SK-N-SH (cell line): Measurements from ENCODE around the gene AFF3. TPM values are rescaled to one million over a fixed set of nuclear protein-coding genes. Genes with fewer than 3 reads are reported as not detected.

Experiments
- CTCF ChIA-PET: fragments of 300-600, 350-600 bp; formaldehyde crosslinking; extraction: SDS; loops from one replicate; lab custom pipeline; 2021; lab: Yijun Ruan, JAX
- POLR2A ChIA-PET: fragments of 350-600 bp; sonication (Branson Sonifier 250); formaldehyde crosslinking; extraction: SDS; loops from one replicate; lab custom pipeline; 2020; ENCODE audit warnings: antibody characterized with exemption, inconsistent platforms; lab: Yijun Ruan, JAX
- DNase-seq: peaks from one replicate; pipeline ENCODE4 v3.0.0; 2012
- H2AFZ ChIP-seq: fragments of 200-600 bp; sonication (generic); 2 replicates; pipeline ENCODE4 v1.8.1; 2016; ENCODE audit warnings: antibody characterized with exemption, mild to moderate bottlenecking, low read depth
- H3F3A ChIP-seq: fragments of 200-600 bp; sonication (generic); replicated peaks from 2 replicates; pipeline ENCODE3; 2016; ENCODE audit warnings: antibody characterized with exemption, mild to moderate bottlenecking; ENCODE audit not compliant: insufficient read depth
- H3K27ac ChIP-seq, 2 experiments: fragments of 200-500 bp in 1 of 2; fragments of 200-600 bp in 1 of 2; sonication (Bioruptor generic) in 1 of 2; sonication (generic), shearing (Covaris generic) in 1 of 2; 2 replicates each; pipeline versions ENCODE4 v1.5.1 to v1.6.1; 2014 to 2016; ENCODE audit warnings: low read depth in 2 of 2, inconsistent platforms in 1 of 2, low read length in 1 of 2, mild to moderate bottlenecking in 1 of 2, mixed read lengths in 1 of 2
- H3K27me3 ChIP-seq: fragments of 200-600 bp; sonication (generic), shearing (Covaris generic); 2 replicates; pipeline ENCODE4 v1.6.1; 2016; ENCODE audit warnings: mixed run types; ENCODE audit not compliant: insufficient read depth
- H3K36me3 ChIP-seq, 2 experiments: fragments of 200-500 bp in 1 of 2; fragments of 200-600 bp in 1 of 2; sonication (Bioruptor generic) in 1 of 2; sonication (generic) in 1 of 2; replicated peaks in 1 of 2; 2 replicates each; pipeline versions ENCODE3 to v1.5.1; 2014 to 2016; ENCODE audit warnings: low read length in 1 of 2, mild to moderate bottlenecking in 1 of 2; ENCODE audit not compliant: insufficient read depth in 2 of 2, control insufficient read depth in 1 of 2
- H3K4me1 ChIP-seq, 2 experiments: fragments of 200-500 bp in 1 of 2; fragments of 200-600 bp in 1 of 2; sonication (Bioruptor generic) in 1 of 2; sonication (generic), shearing (Covaris generic) in 1 of 2; 2 replicates each; pipeline versions ENCODE4 v1.5.1 to v1.6.1; 2014 to 2016; ENCODE audit warnings: low read depth in 1 of 2, low read length in 1 of 2, mixed run types in 1 of 2; ENCODE audit not compliant: insufficient read depth in 2 of 2, control insufficient read depth in 1 of 2
- H3K4me2 ChIP-seq: fragments of 200-600 bp; sonication (generic), shearing (Covaris generic); 2 replicates; pipeline ENCODE4 v1.6.1; 2017; ENCODE audit warnings: mixed run types
- H3K4me3 ChIP-seq, 2 experiments: fragments of 200-500 bp in 1 of 2; fragments of 200-600 bp in 1 of 2; sonication (Bioruptor generic) in 1 of 2; sonication (generic), shearing (Covaris generic) in 1 of 2; 2 replicates each; pipeline versions ENCODE4 v1.5.1 to v1.8.1; 2014 to 2016; ENCODE audit warnings: low read depth in 2 of 2, inconsistent platforms in 1 of 2, low read length in 1 of 2, mild to moderate bottlenecking in 1 of 2, mixed read lengths in 1 of 2, moderate library complexity in 1 of 2
- H3K79me2 ChIP-seq: fragments of 200-600 bp; sonication (generic); 2 replicates; pipeline ENCODE4 v1.8.1; 2017; ENCODE audit warnings: mild to moderate bottlenecking; ENCODE audit not compliant: insufficient read depth
- H3K9ac ChIP-seq: fragments of 200-600 bp; sonication (generic); 2 replicates; pipeline ENCODE4 v1.6.1; 2017; ENCODE audit warnings: mixed run types
- H3K9me2 ChIP-seq: fragments of 200-600 bp; sonication (generic); 2 replicates; pipeline ENCODE4 v1.6.1; 2017; ENCODE audit warnings: mixed run types
- H3K9me3 ChIP-seq: fragments of 200-600 bp; sonication (generic); 2 replicates; pipeline ENCODE4 v1.6.1; 2017; ENCODE audit warnings: mixed run types, mild to moderate bottlenecking, moderate library complexity
- H4K20me1 ChIP-seq: fragments of 200-600 bp; sonication (generic); 2 replicates; pipeline ENCODE4 v1.6.1; 2017; ENCODE audit warnings: mild to moderate bottlenecking, mixed run types; ENCODE audit not compliant: insufficient read depth
- CHD2 ChIP-seq: fragments of 150-350 bp; IDR thresholded peaks from 2 replicates; pipeline ENCODE4 v1.6.1; 2018; ENCODE audit warnings: low read length; ENCODE audit not compliant: partially characterized antibody
- CTCF ChIP-seq: fragments of 200-600 bp; sonication (generic); IDR thresholded peaks from 2 replicates; pipeline ENCODE4 v1.6.1; 2017; ENCODE audit warnings: antibody characterized with exemption, mild to moderate bottlenecking, moderate library complexity
- ELF1 ChIP-seq: IDR thresholded peaks from 2 replicates; pipeline ENCODE4 v1.4.0; 2012
- EP300 ChIP-seq, 2 experiments: IDR thresholded peaks; 2 replicates each; pipeline versions ENCODE4 v1.4.0 to v1.6.1; 2012; ENCODE audit warnings: borderline replicate concordance in 1 of 2, low read depth in 1 of 2, low read length in 1 of 2
- FOSL2 ChIP-seq: IDR thresholded peaks from 2 replicates; pipeline ENCODE4 v1.4.0; 2012; ENCODE audit warnings: low read depth, mild to moderate bottlenecking, moderate library complexity, borderline replicate concordance
- FOXJ3 ChIP-seq: sonication (generic); formaldehyde crosslinking; IDR thresholded peaks from 2 replicates; pipeline ENCODE4 v1.5.1; 2020; ENCODE audit warnings: mild to moderate bottlenecking, missing genetic modification reagents
- GATA2 ChIP-seq: sonication (generic); formaldehyde crosslinking; IDR thresholded peaks from 2 replicates; pipeline ENCODE4 v1.5.0; 2020; ENCODE audit warnings: mild to moderate bottlenecking, missing genetic modification reagents
- JUND ChIP-seq: IDR thresholded peaks from 2 replicates; pipeline ENCODE4 v1.4.0; 2012
- MXI1 ChIP-seq: IDR thresholded peaks from 2 replicates; pipeline ENCODE4 v1.6.1; 2012; ENCODE audit warnings: mild to moderate bottlenecking, low read depth, low read length, improper control_type of control experiment
- NFIC ChIP-seq: IDR thresholded peaks from 2 replicates; pipeline ENCODE4 v1.4.0; 2012; ENCODE audit warnings: borderline replicate concordance
- POLR2AphosphoS5 ChIP-seq: IDR thresholded peaks from 2 replicates; pipeline ENCODE4 v1.6.1; 2012; ENCODE audit warnings: low read depth, low read length
- RAD21 ChIP-seq: IDR thresholded peaks from 2 replicates; pipeline ENCODE4 v1.6.1; 2012; ENCODE audit warnings: mild to moderate bottlenecking, low read length
- RFX5 ChIP-seq: IDR thresholded peaks from 2 replicates; pipeline ENCODE4 v1.6.1; 2012; ENCODE audit warnings: mild to moderate bottlenecking, improper control_type of control experiment, low read length
- RXRA ChIP-seq: IDR thresholded peaks from 2 replicates; pipeline ENCODE4 v1.4.0; 2012; ENCODE audit warnings: low read depth, mild to moderate bottlenecking, borderline replicate concordance
- SIN3A ChIP-seq: IDR thresholded peaks from 2 replicates; pipeline ENCODE4 v1.6.1; 2012; ENCODE audit warnings: low read depth, mild to moderate bottlenecking, low read length, moderate library complexity, borderline replicate concordance
- TEAD4 ChIP-seq: IDR thresholded peaks from 2 replicates; pipeline ENCODE4 v1.4.0; 2012; ENCODE audit warnings: mild to moderate bottlenecking, borderline replicate concordance; ENCODE audit not compliant: insufficient read depth
- YY1 ChIP-seq: IDR thresholded peaks from 2 replicates; pipeline ENCODE4 v1.4.0; 2012; ENCODE audit warnings: low read depth, mild to moderate bottlenecking
- WGBS: methylation state at CpG from one replicate; pipeline ENCODE4 v1.1.6; 2017; ENCODE audit warnings: low lambda C conversion rate; 5-methylcytosine and 5-hydroxymethylcytosine counted together
- polyA plus RNA-seq, 3 experiments: library from polyadenylated mRNA; depleted of rRNA; stranded (reverse); fragments of >200 nt; gene quantifications; 2 replicates each; pipeline ENCODE4 v1.2.3, GENCODE V29; 2012
- TF ChIP-seq, protein P1 (sequence below): IDR thresholded peaks from 2 replicates; pipeline ENCODE4 v1.4.0; 2012; ENCODE audit warnings: low read depth
- TF ChIP-seq, protein P2 (sequence below): IDR thresholded peaks from 2 replicates; pipeline ENCODE4 v1.4.0; 2012; ENCODE audit warnings: low read depth, borderline replicate concordance

The AFF3 gene
- polyA plus RNA-seq, 1 of the 3 experiments (the other 2 are of a cell fraction): 0.36 TPM

DNA sequence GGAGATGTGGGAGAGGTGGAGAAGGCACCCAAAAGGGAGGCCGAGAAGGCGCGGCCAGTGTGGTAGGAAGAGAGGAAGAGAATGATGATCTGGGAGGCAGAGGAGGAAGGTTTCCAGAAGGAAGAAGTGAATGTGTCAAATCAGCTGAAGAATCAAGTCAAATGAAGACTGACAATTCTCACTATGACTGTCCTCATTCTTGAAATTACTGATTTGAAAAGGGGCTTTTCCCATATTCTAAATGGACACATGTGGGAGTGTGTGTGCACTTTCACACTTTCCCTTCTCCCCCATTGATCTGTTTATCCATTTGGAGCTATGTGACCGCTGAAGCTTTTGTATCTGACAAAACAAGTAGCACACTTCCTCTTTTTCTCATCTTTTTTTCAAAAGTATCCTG lies 6.1 kb downstream of the AFF3 start:
- Histone ChIP-seq H3K36me3 (no peaks in the 10 kb centered on the region), H3K4me1 (peaks cover 0 to 21% of the 10 kb centered on the region in 2 experiments; a peak in 2 of 4 replicates), H2AFZ (no peak overlapping the region), H4K20me1 (no peaks in the 10 kb centered on the region), H3K9ac (no peak overlapping the region), H3K4me2 (no peak overlapping the region), H3K9me2 (no peaks in the 10 kb centered on the region), H3F3A (no peaks in the 10 kb centered on the region), H3K27me3 (no peaks in the 10 kb centered on the region; the same call in 1 of the 2 replicates), H3K4me3 (no peak overlapping the region), H3K79me2 (no peaks in the 10 kb centered on the region), H3K9me3 (no peaks in the 10 kb centered on the region), H3K27ac (no peak overlapping the region)
- WGBS: 81% methylated on average over 4 of the region's 4 CpGs
- DNase-seq: no peak
- CTCF ChIA-PET: interaction anchor here (0.6 to 1.9 kb wide), 2 partner anchors 125 to 577 kb away, joined by 3 to 4 read pairs; no protein-coding TSS in a partner anchor
- POLR2A ChIA-PET: interaction anchor here (0.6 kb wide), 1 partner anchor 466 kb away, joined by 3 read pairs; no protein-coding TSS in a partner anchor
- TF ChIP-seq MXI1 (no peak), CTCF (no peak), ELF1 (no peak), CHD2 (no peak), GATA2 (CRISPR knock-in tag) (no peak), JUND (no peak), NFIC (no peak), TEAD4 (no peak), POLR2AphosphoS5 (no peak), EP300 (IDR thresholded peaks at IDR 0.05; ENCODE audit: borderline replicate concordance in 1 of 2, low read depth in 1 of 2, low read length in 1 of 2) (no peak), RFX5 (no peak), SIN3A (no peak), FOXJ3 (no peak), RXRA (no peak), YY1 (no peak), RAD21 (no peak), FOSL2 (no peak)
- TF ChIP-seq, protein P1, sequence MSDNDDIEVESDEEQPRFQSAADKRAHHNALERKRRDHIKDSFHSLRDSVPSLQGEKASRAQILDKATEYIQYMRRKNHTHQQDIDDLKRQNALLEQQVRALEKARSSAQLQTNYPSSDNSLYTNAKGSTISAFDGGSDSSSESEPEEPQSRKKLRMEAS: no peak
- TF ChIP-seq, protein P2, sequence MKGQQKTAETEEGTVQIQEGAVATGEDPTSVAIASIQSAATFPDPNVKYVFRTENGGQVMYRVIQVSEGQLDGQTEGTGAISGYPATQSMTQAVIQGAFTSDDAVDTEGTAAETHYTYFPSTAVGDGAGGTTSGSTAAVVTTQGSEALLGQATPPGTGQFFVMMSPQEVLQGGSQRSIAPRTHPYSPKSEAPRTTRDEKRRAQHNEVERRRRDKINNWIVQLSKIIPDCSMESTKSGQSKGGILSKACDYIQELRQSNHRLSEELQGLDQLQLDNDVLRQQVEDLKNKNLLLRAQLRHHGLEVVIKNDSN: no peak
